ENCODE results near the gene ERO1A.

- no peak for TF ChIP-seq POLR2AphosphoS5 (IDR thresholded peaks at IDR 0.05; ENCODE audit: low read depth, low read length)
- TF ChIP-seq REST (IDR thresholded peaks at IDR 0.05; ENCODE audit: insufficient read depth in 1 of 2, low read depth in 2 of 2, low read length in 2 of 2) = no peak
- no peak for TF ChIP-seq SIN3A (IDR thresholded peaks at IDR 0.05; ENCODE audit: borderline replicate concordance, insufficient read depth, low read length)
- no peak for TF ChIP-seq TAF1 (IDR thresholded peaks at IDR 0.05; ENCODE audit: borderline replicate concordance, insufficient read depth, low read length)
These were observed 437 bp downstream of the ERO1A start for GRCh38 chr14:52694761-52695480.
